NT2/D1 (cell line): Measurements from ENCODE around the gene CNIH2.

Experiments used
- DNase-seq: peaks from one replicate; pipeline ENCODE4 v3.0.0-alpha.2; 2011; ENCODE audit warnings: low read depth, low spot score
- H3K27me3 ChIP-seq: 2 replicates; pipeline ENCODE4 v1.6.0; 2011; ENCODE audit warnings: mild to moderate bottlenecking; ENCODE audit not compliant: insufficient read length, insufficient read depth
- H3K36me3 ChIP-seq: 2 replicates; pipeline ENCODE4 v1.6.1; 2011; ENCODE audit warnings: mild to moderate bottlenecking, low read length, mixed read lengths; ENCODE audit not compliant: insufficient read depth, insufficient read length
- H3K4me1 ChIP-seq: 2 replicates; pipeline ENCODE4 v1.5.1; 2011; ENCODE audit not compliant: insufficient read depth, insufficient read length
- H3K4me3 ChIP-seq: 2 replicates; pipeline ENCODE4 v1.5.1; 2011; ENCODE audit warnings: low read depth; ENCODE audit not compliant: insufficient read length
- H3K9ac ChIP-seq: 2 replicates; pipeline ENCODE4 v1.6.0; 2011; ENCODE audit warnings: low read depth; ENCODE audit not compliant: insufficient read length
- H3K9me3 ChIP-seq: 2 replicates; pipeline ENCODE4 v1.5.1; 2011; ENCODE audit warnings: mild to moderate bottlenecking, low read length; ENCODE audit not compliant: insufficient read depth
- SUZ12 ChIP-seq: IDR thresholded peaks from 2 replicates; pipeline ENCODE4 v1.6.1; 2011; ENCODE audit not compliant: insufficient read length, insufficient read depth; ENCODE audit errors: extremely low read depth
- YY1 ChIP-seq: IDR thresholded peaks from 2 replicates; pipeline ENCODE4 v1.6.1; 2011; ENCODE audit not compliant: insufficient read length, insufficient read depth
- ZNF274 ChIP-seq: IDR thresholded peaks from 2 replicates; pipeline ENCODE4 v1.6.1; 2011; ENCODE audit warnings: mild to moderate bottlenecking, low read depth, low read length

Gene CNIH2

DNA sequence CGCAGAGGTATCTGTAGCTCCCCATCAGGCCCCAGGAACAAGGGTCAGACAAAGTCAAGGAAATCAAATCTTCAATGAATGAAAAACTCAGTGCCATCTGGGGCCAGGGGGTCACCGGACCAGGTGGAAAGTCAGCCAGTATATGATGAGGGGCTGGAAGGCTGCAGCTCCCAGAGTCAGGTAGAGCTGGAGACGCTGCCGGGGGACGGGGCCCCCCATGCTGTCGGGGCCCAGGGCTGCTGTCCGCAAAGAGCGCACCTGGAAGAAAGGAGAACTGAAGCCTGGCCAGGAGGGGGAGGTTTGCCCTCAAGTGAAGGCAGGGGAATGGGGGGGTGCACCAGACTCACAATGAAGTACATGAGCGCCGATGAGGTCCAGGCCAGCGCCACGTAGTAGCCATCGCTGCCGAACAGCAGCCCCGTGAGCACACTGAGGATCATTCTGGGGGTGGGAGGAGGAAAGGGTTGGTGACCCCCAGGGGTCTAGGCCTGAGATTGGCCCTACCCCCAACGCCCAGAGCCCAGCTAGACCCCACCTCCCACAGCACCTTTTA is 6.6 kb downstream of the CNIH2 start:
- Histone ChIP-seq H3K4me3 (no peak overlapping the region), H3K4me1 (peaks cover 31% of the 10 kb centered on the region), H3K9ac (no peak overlapping the region), H3K9me3 (no peaks in the 10 kb centered on the region), H3K27me3 (peaks cover under 1% of the 10 kb centered on the region), H3K36me3 (peaks cover 50% of the 10 kb centered on the region)
- no peak for DNase-seq
- TF ChIP-seq SUZ12 (no peak), ZNF274 (no peak), YY1 (no peak)

GRCh38 chr11:66285250-66285947 is 7.4 kb downstream of the CNIH2 start:
- H3K27me3 ChIP-seq, result peaks cover 9% of the 10 kb centered on the region
- no peaks in the 10 kb centered on the region for H3K9me3 ChIP-seq
- H3K4me3 ChIP-seq, result no peak overlapping the region
- TF ChIP-seq ZNF274 (no peak), YY1 (no peak), SUZ12 (no peak)
- peaks cover 37% of the 10 kb centered on the region for H3K4me1 ChIP-seq
- DNase-seq, result no peak
- H3K36me3 ChIP-seq, result peaks cover 50% of the 10 kb centered on the region
- H3K9ac ChIP-seq, result no peak overlapping the region

- peaks cover 21% of the 10 kb centered on the region for H3K27me3 ChIP-seq
- no peaks in the 10 kb centered on the region for H3K9me3 ChIP-seq
- H3K4me3 ChIP-seq, result no peak overlapping the region
- TF ChIP-seq SUZ12, result no peak
- no peak for TF ChIP-seq YY1
- TF ChIP-seq ZNF274, result no peak
- no peak overlapping the region for H3K9ac ChIP-seq
- H3K36me3 ChIP-seq, result peaks cover 45% of the 10 kb centered on the region
- no peak for DNase-seq
- peaks cover 29% of the 10 kb centered on the region for H3K4me1 ChIP-seq
These were observed 8.7 kb downstream of the CNIH2 start for GRCh38 chr11:66286699-66287098.

DNA sequence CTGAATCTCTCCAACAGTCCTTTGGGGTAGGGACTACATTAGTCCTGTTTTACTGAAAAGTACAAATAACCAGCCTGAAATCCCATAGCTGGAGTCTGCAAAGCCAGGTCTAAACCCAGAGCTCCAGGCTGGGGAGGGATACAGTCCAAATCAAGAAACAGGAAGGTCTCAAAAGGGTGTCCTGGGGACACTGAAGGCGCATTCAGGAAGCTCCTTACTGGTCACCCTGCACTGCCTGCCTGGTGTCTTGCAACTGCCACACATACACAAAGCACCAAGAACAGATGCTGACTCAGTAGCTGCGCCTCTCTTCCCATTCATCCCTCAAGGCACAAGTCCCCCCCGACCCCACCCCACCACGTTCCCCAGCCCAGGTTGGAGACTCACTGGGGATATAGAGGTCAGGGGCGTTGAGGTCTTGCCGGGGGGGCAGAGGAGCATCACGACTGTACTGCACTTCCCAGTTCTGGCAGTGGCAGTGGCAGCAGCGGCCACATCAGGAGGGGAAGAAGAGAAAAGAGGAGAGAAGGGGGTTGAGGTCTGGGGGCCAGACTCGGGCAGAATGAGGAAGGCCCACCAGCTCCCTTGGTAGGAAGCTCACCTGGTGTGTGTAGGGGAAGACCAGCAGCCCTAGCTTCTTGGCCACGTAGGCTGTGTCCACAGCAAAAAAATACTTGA is 9.4 kb downstream of the CNIH2 start:
- peaks cover 43% of the 10 kb centered on the region for H3K36me3 ChIP-seq
- no peak for TF ChIP-seq YY1
- TF ChIP-seq SUZ12, result no peak
- TF ChIP-seq ZNF274, result no peak
- peak overlapping the region; percentile 95 for H3K9ac ChIP-seq
- no peaks in the 10 kb centered on the region for H3K9me3 ChIP-seq
- no peak overlapping the region for H3K4me3 ChIP-seq
- DNase-seq, result no peak
- H3K27me3 ChIP-seq, result peaks cover 27% of the 10 kb centered on the region
- peaks cover 28% of the 10 kb centered on the region for H3K4me1 ChIP-seq

- no peak for TF ChIP-seq SUZ12
- TF ChIP-seq ZNF274, result no peak
- Histone ChIP-seq H3K9me3 (no peaks in the 10 kb centered on the region), H3K27me3 (peaks cover 35% of the 10 kb centered on the region), H3K36me3 (peaks cover 43% of the 10 kb centered on the region), H3K4me3 (peak overlapping the region; percentile 90), H3K9ac (peak overlapping the region; percentile 95), H3K4me1 (peaks cover 29% of the 10 kb centered on the region)
- no peak for DNase-seq
These were observed 10.1 kb downstream of the CNIH2 start for GRCh38 chr11:66287889-66288670.

GRCh38 chr11:66288671-66289547 is 10.9 kb downstream of the CNIH2 start, which contains the start of gene YIF1A:
Gene YIF1A, minus strand, starts transcription at chr11:66289143. Its CDS starts 158 bp downstream, at chr11:66288985.
- DNase-seq, result peak; percentile 98
- TF ChIP-seq YY1 (peak; percentile 39), ZNF274 (no peak)
- Histone ChIP-seq H3K36me3 (peaks cover 39% of the 10 kb centered on the region), H3K9ac (peak within 1 kb of the TSS; percentile 95), H3K27me3 (peaks cover 43% of the 10 kb centered on the region), H3K9me3 (no peaks in the 10 kb centered on the region), H3K4me3 (peak within 1 kb of the TSS; percentile 90), H3K4me1 (peaks cover 26% of the 10 kb centered on the region)
